GM12878 (cell line): ENCODE measurements around the gene C6orf15. TPM values are rescaled to one million over a fixed set of nuclear protein-coding genes. Genes with fewer than 3 reads are reported as not detected.

Experiments used
- ATAC-seq: fragments of 200-7000 bp; cut with Tn5 transposase; 3 replicates; pipeline ENCODE4 v1.9.1; 2020; ENCODE audit warnings: mild to moderate bottlenecking, moderate library complexity
- BruUV-seq: library from RNA; stranded (reverse); fragments of 400-500 nt; replicated peaks from 2 replicates; lab custom pipeline; 2021; lab: Mats Ljungman, UMichigan
- CTCF ChIA-PET: fragments of 300-600 bp; sonication (Branson Sonifier 250); formaldehyde crosslinking; extraction: SDS; loops from one replicate; lab custom pipeline; 2021; ENCODE audit warnings: inconsistent platforms; lab: Yijun Ruan, JAX
- POLR2A ChIA-PET: fragments of 350-600 bp; formaldehyde crosslinking; extraction: SDS; loops from one replicate; lab custom pipeline; 2021; ENCODE audit warnings: inconsistent platforms; lab: Charles Lee
- RAD21 ChIA-PET: fragments of 300-600 bp; sonication (Branson Sonifier 250); formaldehyde crosslinking; loops from one replicate; lab custom pipeline; 2023; ENCODE audit warnings: antibody characterized with exemption; ENCODE audit not compliant: unreplicated experiment; lab: Charles Lee
- SMC1A ChIA-PET: fragments of 300-600 bp; sonication (Branson Sonifier 250); formaldehyde crosslinking; loops from one replicate; lab custom pipeline; 2023; ENCODE audit not compliant: unreplicated experiment, uncharacterized antibody; lab: Charles Lee
- DNase-seq: peaks from one replicate; pipeline ENCODE4 v3.0.0-alpha.2; 2011; ENCODE audit warnings: low read depth, low spot score
- FAIRE-seq: peaks from 3 replicates; lab custom pipeline; 2011; peaks lifted over from hg19 to GRCh38; lab: Jason Lieb, UNC
- H2AFZ ChIP-seq: 2 replicates; pipeline ENCODE4 v1.6.0; 2011; ENCODE audit warnings: low read depth, low read length, control low read depth; ENCODE audit not compliant: control insufficient read depth
- H3K27ac ChIP-seq: 2 replicates; pipeline ENCODE4 v1.5.1; 2011; ENCODE audit warnings: control low read depth; ENCODE audit not compliant: control insufficient read depth, insufficient read depth
- H3K27me3 ChIP-seq, 2 experiments: replicated peaks in 1 of 2; 2 replicates each; pipeline versions ENCODE4 v1.6.0 to v1.6.1; 2011; ENCODE audit warnings: low read length in 1 of 2; ENCODE audit not compliant: control insufficient read depth in 2 of 2, insufficient read depth in 2 of 2
- H3K36me3 ChIP-seq, 2 experiments: 2 replicates each; pipeline ENCODE4 v1.5.1; 2011; ENCODE audit warnings: low read length in 1 of 2; ENCODE audit not compliant: control insufficient read depth in 2 of 2, insufficient read depth in 2 of 2
- H3K4me1 ChIP-seq: 2 replicates; pipeline ENCODE4 v1.6.1; 2011; ENCODE audit warnings: mild to moderate bottlenecking, low read length, moderate library complexity, mixed read lengths; ENCODE audit not compliant: control insufficient read depth, insufficient read depth
- H3K4me2 ChIP-seq: 2 replicates; pipeline ENCODE4 v1.6.0; 2011; ENCODE audit warnings: control low read depth; ENCODE audit not compliant: control insufficient read depth, insufficient read depth
- H3K4me3 ChIP-seq: fragments of 200-600 bp; sonication (generic); 2 replicates; pipeline ENCODE4 v1.5.1; 2016
- H3K79me2 ChIP-seq: 2 replicates; pipeline ENCODE4 v1.6.0; 2011; ENCODE audit warnings: low read length; ENCODE audit not compliant: control insufficient read depth, insufficient read depth
- H3K9ac ChIP-seq: 2 replicates; pipeline ENCODE4 v1.8.0; 2011; ENCODE audit warnings: low read length, control low read depth, mixed read lengths; ENCODE audit not compliant: control insufficient read depth, insufficient read depth
- H3K9me3 ChIP-seq: replicated peaks from 3 replicates; pipeline ENCODE4 v1.5.1; 2011; ENCODE audit warnings: mild to moderate bottlenecking, low read length; ENCODE audit not compliant: control insufficient read depth, insufficient read depth
- H4K20me1 ChIP-seq: 2 replicates; pipeline ENCODE4 v1.6.0; 2011; ENCODE audit not compliant: control insufficient read depth, insufficient read depth
- DPF2 ChIP-seq: fragments of 450-650 bp; IDR thresholded peaks from 2 replicates; pipeline ENCODE4 v1.6.1; 2017; ENCODE audit warnings: mild to moderate bottlenecking
- HCFC1 ChIP-seq: fragments of 150-350 bp; IDR thresholded peaks from 2 replicates; pipeline ENCODE4 v1.6.1; 2014; ENCODE audit warnings: low read length
- NR2C2 ChIP-seq: IDR thresholded peaks from 2 replicates; pipeline ENCODE4 v1.6.1; 2011; ENCODE audit warnings: borderline replicate concordance, low read depth; ENCODE audit not compliant: control insufficient read depth, insufficient read length
- PML ChIP-seq: IDR thresholded peaks from 2 replicates; pipeline ENCODE4 v1.6.1; 2012; ENCODE audit warnings: low read length, inconsistent platforms
- SRF ChIP-seq, 2 experiments: IDR thresholded peaks; 2 replicates each; pipeline ENCODE4 v1.6.1; 2011; ENCODE audit warnings: low read depth in 2 of 2, low read length in 2 of 2, mild to moderate bottlenecking in 1 of 2, moderate library complexity in 1 of 2
- YY1 ChIP-seq: IDR thresholded peaks from 2 replicates; pipeline ENCODE4 v1.6.1; 2011; ENCODE audit warnings: low read depth, mild to moderate bottlenecking, low read length
- WGBS: methylation state at CpG from one replicate; pipeline ENCODE4 v1.1.6; 2016; ENCODE audit warnings: low lambda C conversion rate; ENCODE audit not compliant: insufficient replicate concordance, insufficient coverage; ENCODE audit errors: missing lambda C conversion rate; 5-methylcytosine and 5-hydroxymethylcytosine counted together
- in situ Hi-C: fragments of 300-500 bp; cut with MboI; formaldehyde crosslinking; loops from 9 replicates; pipeline ENCODE4 v1.14.3; 2018; ENCODE audit warnings: mixed read lengths
- intact Hi-C: fragments of 100-400 bp; cut with micrococcal nuclease; formaldehyde crosslinking; loops from one replicate; pipeline ENCODE4 v1.14.2; 2022; ENCODE audit not compliant: unreplicated experiment
- polyA plus RNA-seq, 11 experiments: library from polyadenylated mRNA; depleted of rRNA in 4 of 11; unstranded in 6 of 11; stranded (reverse) in 5 of 11; fragments of >200 nt; fragmentation: Nextera tagmentation in 4 of 11; fragmentation: Illumina TruSeq in 1 of 11; extraction: Ambion mirVana in 4 of 11; extraction: Trizol in 1 of 11; gene quantifications; 1 replicate in 1 of 11; 2 replicates in 10 of 11; pipeline versions ENCODE4 v1.2.1 to v1.2.3, GENCODE V29; 2011 to 2016; ENCODE audit warnings: inconsistent platforms in 2 of 11, missing spikeins in 2 of 11, low read depth in 1 of 11
- total RNA-seq, 4 experiments: library from RNA; depleted of rRNA in 3 of 4; stranded (reverse); fragments of >200 nt in 3 of 4; fragmentation: Illumina TruSeq in 1 of 4; extraction: Trizol in 1 of 4; gene quantifications; 2 replicates each; pipeline versions ENCODE4 v1.2.1 to v1.2.3, GENCODE V29; 2013 to 2021
- TF ChIP-seq, protein P1 (sequence below): fragments of 150-350 bp; IDR thresholded peaks from 2 replicates; pipeline ENCODE4 v1.6.1; 2014; ENCODE audit warnings: mild to moderate bottlenecking, low read depth, low read length

Gene C6orf15
- total and polyA plus RNA-seq, 10 of the 15 experiments (the other 5 are each of a cell fraction or from before 2014, with no cell fraction given) = not detected

DNA sequence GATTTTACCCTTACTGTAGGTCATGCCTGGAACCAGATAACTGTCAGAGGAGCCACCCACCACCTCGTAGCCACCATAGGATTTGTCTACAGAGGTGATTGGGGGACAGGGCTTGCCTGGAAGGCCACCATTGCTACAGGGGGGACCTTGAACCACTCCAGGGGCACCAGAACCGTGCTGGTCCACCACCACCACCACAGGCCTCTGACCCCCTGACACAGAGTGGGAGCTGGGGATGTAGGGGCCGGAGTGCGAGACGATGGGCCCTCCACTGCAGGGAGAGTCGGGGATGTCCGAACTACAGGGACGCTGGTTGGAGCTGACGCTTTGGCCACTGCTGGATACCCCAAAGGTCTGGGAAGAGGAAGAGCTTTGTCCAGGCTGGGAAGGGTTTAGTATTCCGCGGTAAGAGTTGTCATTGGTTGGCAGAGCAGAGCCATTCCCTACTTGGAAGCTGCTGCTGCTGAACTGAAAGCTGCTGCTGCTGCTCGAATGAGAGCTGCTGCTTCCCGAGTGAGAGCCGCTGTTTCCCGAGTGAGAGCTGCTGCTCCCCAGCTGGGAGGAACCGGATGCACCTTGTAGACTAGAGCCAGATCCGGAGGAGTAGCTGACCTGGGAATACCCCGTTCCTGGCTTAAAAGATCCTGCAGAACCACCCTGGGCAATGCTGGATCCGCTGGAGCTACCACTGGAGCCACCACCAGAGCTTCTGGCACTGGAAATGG is 4.4 kb upstream of the C6orf15 start (continued):
- TF ChIP-seq NR2C2 (no peak), HCFC1 (no peak), SRF (IDR thresholded peaks at IDR 0.05; ENCODE audit: low read depth in 2 of 2, low read length in 2 of 2) (no peak), DPF2 (no peak)

DNA sequence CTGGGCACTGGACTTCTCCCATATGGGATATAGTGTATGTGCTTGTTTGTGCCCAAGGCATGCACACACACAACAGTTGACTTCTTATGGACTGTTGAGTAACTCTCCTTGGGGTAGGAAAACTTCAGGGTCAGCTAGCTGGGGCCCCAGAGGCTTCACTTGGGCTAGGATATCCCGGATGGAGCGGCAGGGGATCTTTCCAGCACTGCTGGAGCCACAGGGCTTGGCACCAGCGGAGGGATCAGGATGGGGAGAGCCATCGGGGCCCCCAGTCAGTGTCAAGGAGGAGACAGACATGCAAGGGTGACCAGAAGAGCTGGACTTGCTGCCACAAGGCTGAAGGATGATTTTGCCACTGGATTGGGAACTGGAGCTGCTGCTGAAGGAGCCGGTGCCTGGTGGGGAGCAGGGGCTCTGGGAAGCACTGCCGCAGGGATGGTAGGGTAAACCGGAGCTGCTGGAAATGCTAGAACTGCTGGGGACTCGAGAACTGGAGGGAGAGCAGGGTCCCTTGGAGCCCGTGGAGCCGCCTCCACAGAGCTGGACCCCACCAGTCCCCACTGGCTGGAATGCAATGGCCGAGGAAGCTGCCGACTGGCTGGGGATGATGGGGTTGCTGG is 3.7 kb upstream of the C6orf15 start:
- BruUV-seq = no TSS peak
- Histone ChIP-seq H3K9ac (no peak overlapping the region), H2AFZ (no peak overlapping the region), H3K4me3 (no peak overlapping the region), H4K20me1 (no peaks in the 10 kb centered on the region), H3K27me3 (peaks cover 3% of the 10 kb centered on the region in 2 experiments; a peak in 3 of 4 replicates), H3K27ac (no peak overlapping the region), H3K9me3 (no peaks in the 10 kb centered on the region), H3K4me2 (no peak overlapping the region), H3K4me1 (no peaks in the 10 kb centered on the region), H3K79me2 (no peaks in the 10 kb centered on the region), H3K36me3 (no peaks in the 10 kb centered on the region)
- ChIA-PET RAD21 (interaction anchor here (1.0 kb wide), 1 partner anchor 11 kb away, joined by 3 read pairs; no protein-coding TSS in a partner anchor), CTCF (interaction anchor here (1.0 to 3.0 kb wide), 4 partner anchors 11 to 36 kb away, joined by 3 to 11 read pairs (median 6); no protein-coding TSS in a partner anchor), SMC1A (interaction anchor here (1.0 kb wide), 2 partner anchors 16 to 29 kb away, joined by 3 to 5 read pairs; no protein-coding TSS in a partner anchor), POLR2A (no interaction called here)
- intact Hi-C loops = no loop called here
- no peak for FAIRE-seq
- no peak for DNase-seq
- 32% methylated on average over 12 of the region's 12 CpGs for WGBS
- no peak for TF ChIP-seq PML
- TF ChIP-seq YY1 = no peak
- TF ChIP-seq, protein P1, sequence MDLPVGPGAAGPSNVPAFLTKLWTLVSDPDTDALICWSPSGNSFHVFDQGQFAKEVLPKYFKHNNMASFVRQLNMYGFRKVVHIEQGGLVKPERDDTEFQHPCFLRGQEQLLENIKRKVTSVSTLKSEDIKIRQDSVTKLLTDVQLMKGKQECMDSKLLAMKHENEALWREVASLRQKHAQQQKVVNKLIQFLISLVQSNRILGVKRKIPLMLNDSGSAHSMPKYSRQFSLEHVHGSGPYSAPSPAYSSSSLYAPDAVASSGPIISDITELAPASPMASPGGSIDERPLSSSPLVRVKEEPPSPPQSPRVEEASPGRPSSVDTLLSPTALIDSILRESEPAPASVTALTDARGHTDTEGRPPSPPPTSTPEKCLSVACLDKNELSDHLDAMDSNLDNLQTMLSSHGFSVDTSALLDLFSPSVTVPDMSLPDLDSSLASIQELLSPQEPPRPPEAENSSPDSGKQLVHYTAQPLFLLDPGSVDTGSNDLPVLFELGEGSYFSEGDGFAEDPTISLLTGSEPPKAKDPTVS = no peak
- ATAC-seq = no peak
- in situ Hi-C loops = no loop called here
